ENCODE results near the gene SLC35D2.

SLC35D2 gene

DNA sequence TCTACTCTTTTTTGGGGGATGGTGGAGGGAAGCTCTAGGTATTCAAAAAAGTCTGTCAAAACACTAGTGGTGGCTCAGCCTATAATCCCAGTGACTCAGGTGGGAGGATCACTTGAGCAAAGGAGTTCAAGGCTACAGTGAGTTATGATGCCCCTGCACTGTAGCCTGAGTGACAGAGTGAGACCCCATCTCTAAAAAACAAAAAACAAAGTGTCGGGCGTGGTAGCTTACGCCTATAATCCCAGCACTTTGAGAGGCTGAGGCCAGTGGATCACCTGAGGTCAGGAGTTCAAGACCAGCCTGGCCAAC lies 15.8 kb upstream of the SLC35D2 start:
- no peak overlapping the region for H3K4me3 ChIP-seq (ENCODE audit: control insufficient read depth, low read depth, low read length)
- no peak for DNase-seq (ENCODE audit: low read depth)
- TF ChIP-seq, protein P1, sequence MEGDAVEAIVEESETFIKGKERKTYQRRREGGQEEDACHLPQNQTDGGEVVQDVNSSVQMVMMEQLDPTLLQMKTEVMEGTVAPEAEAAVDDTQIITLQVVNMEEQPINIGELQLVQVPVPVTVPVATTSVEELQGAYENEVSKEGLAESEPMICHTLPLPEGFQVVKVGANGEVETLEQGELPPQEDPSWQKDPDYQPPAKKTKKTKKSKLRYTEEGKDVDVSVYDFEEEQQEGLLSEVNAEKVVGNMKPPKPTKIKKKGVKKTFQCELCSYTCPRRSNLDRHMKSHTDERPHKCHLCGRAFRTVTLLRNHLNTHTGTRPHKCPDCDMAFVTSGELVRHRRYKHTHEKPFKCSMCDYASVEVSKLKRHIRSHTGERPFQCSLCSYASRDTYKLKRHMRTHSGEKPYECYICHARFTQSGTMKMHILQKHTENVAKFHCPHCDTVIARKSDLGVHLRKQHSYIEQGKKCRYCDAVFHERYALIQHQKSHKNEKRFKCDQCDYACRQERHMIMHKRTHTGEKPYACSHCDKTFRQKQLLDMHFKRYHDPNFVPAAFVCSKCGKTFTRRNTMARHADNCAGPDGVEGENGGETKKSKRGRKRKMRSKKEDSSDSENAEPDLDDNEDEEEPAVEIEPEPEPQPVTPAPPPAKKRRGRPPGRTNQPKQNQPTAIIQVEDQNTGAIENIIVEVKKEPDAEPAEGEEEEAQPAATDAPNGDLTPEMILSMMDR (conservative IDR thresholded peaks at IDR 0.05; ENCODE audit: control insufficient read depth, insufficient read depth, low read depth, low read length), result no peak

DNA sequence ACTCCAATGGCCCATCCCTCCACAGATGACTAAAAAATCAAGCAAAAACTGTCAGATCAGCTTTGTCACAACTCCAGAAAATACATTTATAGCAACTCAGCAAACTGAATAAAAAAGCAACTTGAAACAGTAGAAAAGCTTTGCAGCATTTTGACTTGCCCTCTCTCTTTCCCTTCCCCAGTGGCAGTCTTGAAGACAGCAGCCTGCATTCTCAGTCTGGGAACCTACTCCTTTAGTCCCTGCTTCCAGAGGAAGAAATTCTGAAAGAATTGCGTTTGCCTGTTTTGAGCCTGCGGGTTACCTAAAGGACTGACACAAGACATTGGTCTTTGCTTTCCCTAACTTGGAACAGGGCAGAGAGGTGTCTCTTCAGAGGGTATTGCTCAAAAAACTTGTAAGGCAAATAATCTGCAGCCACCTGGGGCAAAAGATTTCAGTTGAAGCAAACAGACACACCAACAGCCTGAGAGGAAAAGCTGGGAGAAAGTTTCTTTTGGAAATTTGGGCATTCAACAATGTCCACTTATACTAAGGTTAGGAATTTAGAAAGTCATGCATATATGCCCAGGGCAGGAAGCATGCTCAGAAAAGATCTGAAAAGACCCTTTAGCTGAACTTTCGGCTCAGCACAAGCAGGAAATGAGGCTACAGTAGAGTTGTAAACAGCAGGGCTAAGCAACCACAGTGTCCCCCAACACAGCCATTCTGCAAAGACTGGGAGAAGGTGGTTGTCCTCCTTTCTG lies 15.2 kb upstream of the SLC35D2 start:
- TF ChIP-seq, protein P1 (conservative IDR thresholded peaks at IDR 0.05; ENCODE audit: control insufficient read depth, insufficient read depth, low read depth, low read length), result no peak
- no peak for DNase-seq (ENCODE audit: low read depth)
- no peak overlapping the region for H3K4me3 ChIP-seq (ENCODE audit: control insufficient read depth, low read depth, low read length)

DNA sequence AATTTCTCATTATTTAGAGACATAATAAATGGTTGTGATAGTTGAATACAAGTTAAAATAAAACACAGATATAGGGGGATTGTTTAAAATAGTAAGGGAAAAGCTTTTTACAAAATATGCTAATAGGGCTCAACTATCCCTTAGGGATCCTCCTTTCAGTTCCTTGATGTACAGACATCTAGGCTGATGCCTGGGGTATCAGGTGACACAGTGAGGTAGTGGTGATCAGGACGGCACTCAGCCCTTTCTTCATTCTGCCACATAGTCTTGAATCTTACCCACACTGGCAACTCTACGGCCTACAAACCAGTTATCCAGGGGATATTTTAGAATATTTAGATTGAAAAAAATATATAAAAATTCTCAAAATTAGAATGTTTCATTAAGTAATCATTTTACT lies 12.5 kb upstream of the SLC35D2 start:
- TF ChIP-seq, protein P1 (conservative IDR thresholded peaks at IDR 0.05; ENCODE audit: control insufficient read depth, insufficient read depth, low read depth, low read length), result no peak
- H3K4me3 ChIP-seq (ENCODE audit: control insufficient read depth, low read depth, low read length), result no peak overlapping the region
- DNase-seq (ENCODE audit: low read depth), result no peak

DNA sequence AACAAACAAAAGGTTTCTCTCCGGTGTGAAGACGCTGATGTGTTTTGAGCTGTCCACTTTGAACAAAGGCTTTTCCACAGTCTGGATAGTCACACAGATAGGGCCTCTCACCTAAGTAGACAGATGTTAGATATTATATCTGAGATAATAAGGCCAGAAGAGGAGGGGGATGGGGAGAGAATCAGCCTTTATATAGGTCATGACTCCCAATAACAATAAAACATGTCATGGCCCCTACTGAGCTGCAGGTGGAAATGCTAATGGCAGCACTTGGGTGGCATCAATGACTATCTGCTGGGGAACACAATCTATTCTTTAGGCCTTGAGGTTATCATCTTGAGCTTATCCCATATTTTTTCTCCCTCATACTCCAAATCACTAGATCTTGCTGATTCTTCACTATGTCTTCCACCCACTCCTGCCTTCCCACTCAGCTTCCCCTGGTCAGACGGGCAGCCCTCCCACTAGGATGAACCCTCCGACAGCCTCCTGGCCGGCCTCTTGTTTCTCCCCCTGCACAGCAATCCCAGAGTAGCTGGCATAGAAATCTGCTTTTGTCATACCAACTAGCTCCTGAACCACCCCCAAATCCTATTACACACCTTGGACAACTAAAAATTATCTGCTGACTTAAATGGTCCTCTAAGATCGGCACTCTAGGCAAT lies 11.5 kb upstream of the SLC35D2 start:
- TF ChIP-seq, protein P1 (conservative IDR thresholded peaks at IDR 0.05; ENCODE audit: control insufficient read depth, insufficient read depth, low read depth, low read length), result no peak
- DNase-seq (ENCODE audit: low read depth), result no peak

DNA sequence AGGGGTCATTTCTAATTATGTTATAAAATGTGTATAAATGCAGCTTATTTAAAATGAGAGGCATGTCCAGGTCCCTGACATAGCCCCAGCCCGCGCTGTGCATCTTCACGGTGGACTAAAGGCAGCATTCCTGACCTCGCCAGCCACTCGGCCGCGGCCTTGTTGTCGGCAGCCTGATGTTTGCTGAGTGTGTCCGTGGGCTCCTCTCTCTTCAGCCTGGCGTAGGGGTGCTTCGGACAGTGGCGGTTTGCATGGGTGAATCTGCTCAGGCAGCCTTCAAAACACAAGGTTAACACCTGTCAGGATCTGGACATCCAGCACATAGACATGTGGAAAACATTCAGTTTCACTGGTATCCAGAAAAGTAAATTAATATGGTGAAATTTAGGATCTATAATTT lies 8.8 kb upstream of the SLC35D2 start:
- DNase-seq (ENCODE audit: low read depth), result no peak
- TF ChIP-seq, protein P1 (conservative IDR thresholded peaks at IDR 0.05; ENCODE audit: control insufficient read depth, insufficient read depth, low read depth, low read length), result no peak

More for the DNA sequence above, 11.5 kb upstream of the SLC35D2 start:
- no peak overlapping the region for H3K4me3 ChIP-seq (ENCODE audit: control insufficient read depth, low read depth, low read length)

DNA sequence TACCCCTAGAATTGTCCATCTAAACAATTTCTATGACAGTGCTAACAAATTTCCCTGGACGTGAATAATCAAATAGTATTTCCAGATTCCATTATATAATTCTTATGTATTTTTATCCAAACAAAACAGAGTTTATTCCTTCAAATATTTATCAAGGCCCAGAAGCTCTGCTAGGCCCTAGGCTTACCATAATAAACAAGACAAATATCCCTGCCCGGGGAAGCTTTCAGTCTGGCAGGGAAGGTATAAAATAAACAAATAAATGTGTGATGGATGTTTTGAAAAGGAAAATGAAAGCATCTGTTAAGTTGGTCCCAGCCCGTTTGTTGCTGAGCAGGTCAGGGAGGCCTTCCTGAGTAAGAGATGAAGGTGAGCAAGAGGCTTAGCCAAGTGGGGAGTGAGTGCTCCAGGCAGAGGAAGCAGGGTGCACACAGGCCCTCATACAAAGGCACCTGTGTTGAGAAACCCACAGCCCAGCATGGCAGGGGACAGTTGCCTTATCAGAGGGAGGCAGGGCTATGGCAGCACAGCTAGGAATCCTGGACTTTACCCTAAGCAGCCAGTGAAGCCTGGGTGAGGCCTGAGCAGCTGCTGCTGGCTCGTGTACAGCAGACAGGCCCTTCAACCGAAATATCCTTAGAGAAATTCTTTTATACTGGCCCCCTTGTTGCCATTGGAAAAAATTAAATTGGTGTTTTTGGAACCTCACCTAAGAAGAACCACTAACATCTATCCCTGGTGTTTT lies 7.7 kb upstream of the SLC35D2 start:
- no peak overlapping the region for H3K4me3 ChIP-seq (ENCODE audit: control insufficient read depth, low read depth, low read length)
- DNase-seq (ENCODE audit: low read depth), result no peak
- TF ChIP-seq, protein P1 (conservative IDR thresholded peaks at IDR 0.05; ENCODE audit: control insufficient read depth, insufficient read depth, low read depth, low read length), result no peak

More for the DNA sequence above, 8.8 kb upstream of the SLC35D2 start:
- H3K4me3 ChIP-seq (ENCODE audit: control insufficient read depth, low read depth, low read length), result no peak overlapping the region
